IPS-18c (cell line): ENCODE measurements around the gene KRTAP9-6.
"Not testable (repeated sequence)": the region's sequence is repeated elsewhere in the genome, so short reads cannot be mapped to it uniquely, and the experiment has no call there.

ENCODE experiments used
- H3K4me3 ChIP-seq: 2 replicates; pipeline ENCODE4 v1.7.0; 2013; ENCODE audit warnings: low read depth, mild to moderate bottlenecking, low read length, moderate library complexity; ENCODE audit not compliant: insufficient read depth
- H3K9me3 ChIP-seq: one replicate; pipeline ENCODE4 v1.6.1; 2013; ENCODE audit warnings: mild to moderate bottlenecking, low read length, moderate library complexity; ENCODE audit not compliant: control insufficient read depth, insufficient read depth

Gene KRTAP9-6

DNA sequence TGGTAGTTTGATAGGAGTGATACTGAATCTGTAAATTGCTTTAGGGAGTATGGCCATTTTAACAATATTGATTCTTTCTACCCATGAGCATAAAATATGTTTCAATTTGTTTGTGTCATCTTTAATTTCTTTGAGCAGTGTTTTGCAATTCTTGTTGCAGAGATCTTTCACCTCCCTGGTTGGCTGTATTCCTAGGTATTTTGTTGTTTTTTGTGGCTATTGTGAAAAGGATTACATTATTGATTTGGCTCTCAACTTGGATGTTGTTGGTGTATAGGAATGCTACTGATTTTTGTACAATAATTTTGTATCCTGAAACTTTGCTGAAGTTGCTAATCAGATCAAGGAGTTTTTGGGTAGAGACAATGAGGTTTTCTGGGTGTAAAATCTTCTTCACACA, 6.8 kb upstream of the KRTAP9-6 start:
- H3K4me3 ChIP-seq: no peak overlapping the region

DNA sequence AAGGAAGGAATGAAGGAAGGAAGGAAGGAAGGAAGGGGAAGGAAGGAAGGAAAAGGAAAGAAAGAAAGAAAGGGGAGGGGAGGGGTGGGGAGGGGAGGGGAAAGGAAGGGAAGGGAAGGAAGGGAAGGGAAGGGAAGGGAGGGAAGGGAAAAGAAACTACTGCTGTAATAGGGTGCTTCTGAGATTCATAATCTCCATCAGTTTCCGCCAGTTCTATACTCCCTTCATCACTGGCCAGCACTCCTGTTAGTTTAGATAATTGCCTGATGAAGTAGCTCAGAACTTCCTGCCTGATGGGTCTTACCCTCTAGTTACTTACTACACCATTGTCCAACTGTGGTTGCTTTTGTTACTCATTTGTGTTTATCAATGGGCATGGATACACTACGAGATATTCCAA, 2.0 kb upstream of the KRTAP9-6 start:
- H3K4me3 ChIP-seq: no peak overlapping the region
- H3K9me3 ChIP-seq: no peaks in the 10 kb centered on the region

More for the DNA sequence above, 6.8 kb upstream of the KRTAP9-6 start:
- H3K9me3 ChIP-seq: peaks cover 2% of the 10 kb centered on the region

DNA sequence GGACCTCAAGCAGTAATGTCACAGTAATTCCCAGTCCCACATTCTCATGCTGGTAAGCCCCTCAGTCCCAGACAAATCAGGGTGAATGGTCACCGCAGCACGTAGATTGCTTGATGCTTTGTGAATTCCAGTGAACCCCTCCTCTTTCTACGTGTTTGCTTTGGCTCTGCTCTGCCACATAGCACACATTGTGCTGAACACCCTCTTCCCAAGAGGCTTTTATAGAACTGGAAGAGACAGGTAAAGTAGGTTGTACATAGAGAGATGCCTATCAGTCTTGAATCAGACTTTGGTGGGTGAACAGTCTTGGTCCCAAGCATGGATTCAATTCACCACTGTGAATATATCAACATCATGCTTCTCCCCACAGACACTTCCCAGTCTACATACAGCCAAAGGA, 579 bp upstream of the KRTAP9-6 start:
- H3K9me3 ChIP-seq: no peaks in the 10 kb centered on the region

DNA sequence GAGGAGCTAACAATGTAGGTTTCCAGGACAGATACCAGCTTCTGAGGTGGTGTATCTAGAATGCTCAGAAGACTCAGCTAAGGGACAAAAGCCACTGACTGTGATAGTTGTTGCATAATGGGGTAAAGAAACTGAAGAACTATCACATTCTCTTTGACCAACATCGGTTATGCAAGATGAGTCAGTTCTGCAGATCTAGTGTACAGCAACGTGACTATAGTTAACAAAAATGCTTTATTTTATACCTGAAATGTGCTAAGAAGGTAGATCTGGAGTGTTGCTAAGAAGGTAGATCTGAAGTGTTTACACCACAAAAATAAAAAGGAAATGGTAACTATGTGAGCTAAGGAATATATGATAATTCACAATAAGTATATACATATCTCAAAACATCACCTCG, 2.5 kb downstream of the KRTAP9-6 start:
- H3K9me3 ChIP-seq: no peaks in the 10 kb centered on the region
- H3K4me3 ChIP-seq: no peak overlapping the region

More for the DNA sequence above, 579 bp upstream of the KRTAP9-6 start:
- H3K4me3 ChIP-seq: no peak overlapping the region

DNA sequence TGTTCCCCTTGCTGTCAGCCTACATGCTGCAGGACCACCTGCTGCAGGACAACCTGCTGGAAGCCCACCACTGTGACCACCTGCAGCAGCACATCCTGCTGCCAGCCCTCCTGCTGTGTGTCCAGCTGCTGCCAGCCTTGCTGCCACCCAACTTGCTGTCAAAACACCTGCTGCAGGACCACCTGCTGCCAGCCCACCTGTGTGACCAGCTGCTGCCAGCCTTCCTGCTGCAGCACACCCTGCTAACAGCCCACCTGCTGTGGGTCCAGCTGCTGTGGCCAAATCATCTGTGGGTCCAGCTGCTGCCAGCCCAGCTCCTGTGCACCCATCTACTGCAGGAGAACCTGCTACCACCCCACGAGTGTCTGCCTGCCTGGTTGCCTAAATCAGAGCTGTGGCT, 6.1 kb downstream of the KRTAP9-6 start:
- not testable (repeated sequence) for H3K9me3 ChIP-seq, H3K4me3 ChIP-seq

DNA sequence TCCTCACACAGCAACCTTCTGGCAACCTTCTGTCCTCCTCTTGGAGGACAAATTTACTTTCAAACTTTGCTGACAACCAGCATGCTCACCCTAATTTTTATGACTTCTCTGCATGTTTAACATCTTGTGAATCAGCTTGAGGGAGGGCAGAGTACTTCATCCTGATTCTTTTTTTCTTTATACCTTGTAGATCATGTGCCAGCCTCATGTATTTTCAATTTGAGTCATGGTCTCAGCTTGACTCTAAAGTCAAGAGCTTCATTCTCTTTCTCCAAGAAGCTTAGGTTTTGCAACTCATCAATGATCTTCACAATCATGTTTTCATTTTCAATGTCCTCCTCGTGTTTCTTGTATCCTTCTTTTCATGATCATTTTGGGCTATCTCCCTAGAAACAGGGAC, 6.7 kb downstream of the KRTAP9-6 start:
- no peaks in the 10 kb centered on the region for H3K9me3 ChIP-seq
- H3K4me3 ChIP-seq: no peak overlapping the region

DNA sequence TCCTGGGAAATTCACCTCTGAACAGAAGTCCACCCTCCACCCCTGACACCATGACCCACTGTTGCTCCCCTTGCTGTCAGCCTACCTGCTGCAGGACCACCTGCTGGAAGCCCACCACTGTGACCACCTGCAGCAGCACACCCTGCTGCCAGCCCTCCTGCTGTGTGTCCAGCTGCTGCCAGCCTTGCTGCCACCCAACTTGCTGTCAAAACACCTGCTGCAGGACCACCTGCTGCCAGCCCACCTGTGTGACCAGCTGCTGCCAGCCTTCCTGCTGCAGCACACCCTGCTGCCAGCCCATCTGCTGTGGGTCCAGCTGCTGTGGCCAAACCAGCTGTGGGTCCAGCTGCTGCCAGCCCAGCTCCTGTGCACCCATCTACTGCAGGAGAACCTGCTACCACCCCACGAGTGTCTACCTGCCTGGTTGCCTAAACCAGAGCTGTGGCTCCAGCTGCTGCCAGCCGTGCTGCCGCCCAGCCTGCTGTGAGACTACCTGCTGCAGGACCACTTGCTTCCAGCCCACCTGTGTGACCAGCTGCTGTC, 10.5 kb downstream of the KRTAP9-6 start, which contains the start of gene KRTAP9-7:
Gene KRTAP9-7 (plus strand): TSS at position 51 of the 543 bp plus-strand sequence. CDS start 0 bp downstream, at position 51.
- H3K9me3 ChIP-seq, H3K4me3 ChIP-seq: not testable (repeated sequence)

DNA sequence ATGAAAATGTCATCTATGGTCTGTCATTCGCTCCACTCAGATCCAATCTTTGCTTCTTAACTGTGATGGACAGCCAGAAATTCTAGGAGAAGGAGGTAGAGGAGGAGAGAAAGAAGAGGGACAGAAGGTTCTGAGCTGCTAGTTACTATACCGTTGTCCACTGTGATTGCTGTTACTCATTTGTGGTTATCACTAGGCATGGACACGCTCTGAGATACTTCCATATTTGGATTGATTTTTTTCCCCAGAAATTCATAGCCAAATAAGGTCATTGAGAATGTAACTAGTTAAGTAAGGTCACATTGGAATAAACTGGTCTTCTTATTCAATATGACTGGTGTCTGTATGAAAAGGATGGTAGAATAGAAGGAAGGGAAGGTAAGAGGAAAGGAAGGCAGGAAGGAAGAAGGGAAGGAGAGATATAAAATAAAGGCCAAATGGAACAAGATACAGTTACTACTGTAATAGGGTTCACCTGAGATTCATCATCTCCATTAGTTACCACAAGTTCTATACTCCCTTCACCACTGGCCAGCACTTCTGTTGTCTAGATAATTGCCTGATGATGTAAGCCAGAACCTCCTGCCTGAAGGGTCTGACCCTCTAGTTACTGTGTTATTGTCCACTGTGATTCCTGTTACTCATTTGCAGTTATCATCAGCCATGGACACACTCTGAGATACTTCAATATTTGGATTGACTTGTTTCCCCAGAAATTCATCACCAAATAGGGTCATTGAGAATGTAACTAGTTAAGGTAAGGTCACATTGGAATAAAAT, 13.2 kb downstream of the KRTAP9-6 start:
- H3K9me3 ChIP-seq: no peaks in the 10 kb centered on the region
- no peak overlapping the region for H3K4me3 ChIP-seq

DNA sequence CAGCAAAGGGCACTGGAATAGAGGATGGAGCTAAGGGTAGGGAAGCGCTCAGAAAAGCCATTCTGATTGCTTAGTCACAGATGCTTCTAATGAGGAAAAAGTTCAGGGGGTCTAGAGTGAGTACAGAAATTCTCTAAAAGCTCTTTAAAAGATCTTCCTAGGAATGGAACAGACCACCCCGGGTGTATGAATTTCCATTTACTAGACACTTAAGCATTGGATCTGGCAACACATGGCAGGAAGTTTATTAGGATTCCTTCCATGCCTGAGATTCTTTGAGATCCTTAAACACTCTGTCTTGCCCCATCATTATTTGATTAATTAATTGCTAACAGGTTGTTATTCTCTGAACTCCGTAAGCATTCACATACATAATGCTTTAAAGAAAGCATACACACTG, 18.9 kb downstream of the KRTAP9-6 start:
- H3K4me3 ChIP-seq: no peak overlapping the region
- H3K9me3 ChIP-seq: no peaks in the 10 kb centered on the region

DNA sequence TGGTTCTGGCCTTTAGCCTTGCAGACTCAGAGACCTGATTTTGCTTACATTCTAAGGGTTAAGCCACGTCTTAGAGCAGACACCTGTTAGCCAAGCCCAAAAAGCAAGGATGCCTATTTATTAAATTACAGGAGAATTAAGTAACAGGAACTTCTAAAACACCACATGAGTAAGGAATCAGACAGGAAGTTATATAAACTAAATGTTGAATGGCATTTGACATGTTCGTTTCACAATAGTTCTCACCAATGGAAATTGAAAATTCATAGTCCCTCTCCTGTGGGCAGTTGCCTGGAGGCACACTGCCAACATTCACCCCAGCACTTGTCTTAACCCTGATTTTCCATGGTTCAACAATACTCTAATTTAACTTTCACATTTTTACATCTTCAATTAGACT, 19.4 kb downstream of the KRTAP9-6 start:
- no peaks in the 10 kb centered on the region for H3K9me3 ChIP-seq

DNA sequence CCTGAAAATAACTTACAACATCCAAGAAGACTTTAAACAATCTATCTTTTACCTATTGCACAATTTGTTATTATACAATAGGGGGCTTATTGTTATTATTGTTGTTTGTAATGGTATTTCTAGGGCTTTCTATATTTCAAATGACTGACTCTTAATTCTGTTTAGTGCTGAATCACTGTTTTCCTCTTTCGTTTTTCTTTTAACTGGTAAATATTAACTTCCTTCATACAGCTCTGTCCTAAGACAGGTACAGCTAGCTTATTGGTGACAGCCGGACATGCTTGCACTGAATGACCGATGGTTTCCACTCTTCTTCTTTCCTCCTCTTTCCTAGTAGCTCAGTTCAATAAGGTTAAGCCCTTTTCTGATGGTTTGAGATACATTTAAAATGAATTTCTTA, 21.9 kb downstream of the KRTAP9-6 start:
- no peaks in the 10 kb centered on the region for H3K9me3 ChIP-seq
- H3K4me3 ChIP-seq: no peak overlapping the region

More for the DNA sequence above, 19.4 kb downstream of the KRTAP9-6 start:
- no peak overlapping the region for H3K4me3 ChIP-seq

DNA sequence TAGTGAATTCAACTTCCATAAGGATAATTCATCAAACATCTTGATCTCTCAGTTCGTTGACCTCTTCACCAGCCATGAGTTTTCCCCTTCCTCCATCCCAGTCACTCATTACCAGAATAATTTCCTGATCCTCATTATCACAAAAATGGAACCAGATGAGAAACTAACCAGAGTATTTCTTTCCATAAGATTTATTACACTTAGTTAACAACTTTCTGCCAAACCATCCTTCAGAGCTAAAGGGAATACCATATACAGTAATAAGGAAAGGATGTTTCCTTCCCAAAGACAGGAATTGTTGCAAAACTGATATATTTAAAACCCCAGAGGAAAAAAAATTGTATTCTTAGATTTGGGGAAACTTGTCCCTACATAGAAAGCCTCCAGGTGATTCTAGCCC, 28.8 kb downstream of the KRTAP9-6 start:
- Histone ChIP-seq H3K9me3 (no peaks in the 10 kb centered on the region), H3K4me3 (no peak overlapping the region)

DNA sequence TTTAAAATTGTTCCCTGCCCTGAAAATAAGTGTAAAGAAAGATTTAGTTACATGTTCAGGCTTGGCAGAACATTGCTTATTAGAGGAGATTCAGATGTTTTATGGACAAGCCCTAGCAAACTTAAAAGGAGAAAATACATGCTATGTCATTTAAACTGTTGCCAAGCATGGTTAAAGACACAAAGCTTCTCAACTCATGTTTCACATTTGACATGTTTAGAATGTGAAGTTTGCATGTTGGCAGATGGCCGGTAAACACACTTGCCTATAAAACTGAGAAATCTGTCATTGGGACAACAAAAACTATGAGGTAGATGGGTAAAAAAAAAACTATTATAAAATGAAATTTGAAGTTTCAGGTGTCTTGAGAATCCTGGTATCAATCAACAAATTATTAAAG, 31.7 kb downstream of the KRTAP9-6 start:
- no peaks in the 10 kb centered on the region for H3K9me3 ChIP-seq
- H3K4me3 ChIP-seq: no peak overlapping the region

DNA sequence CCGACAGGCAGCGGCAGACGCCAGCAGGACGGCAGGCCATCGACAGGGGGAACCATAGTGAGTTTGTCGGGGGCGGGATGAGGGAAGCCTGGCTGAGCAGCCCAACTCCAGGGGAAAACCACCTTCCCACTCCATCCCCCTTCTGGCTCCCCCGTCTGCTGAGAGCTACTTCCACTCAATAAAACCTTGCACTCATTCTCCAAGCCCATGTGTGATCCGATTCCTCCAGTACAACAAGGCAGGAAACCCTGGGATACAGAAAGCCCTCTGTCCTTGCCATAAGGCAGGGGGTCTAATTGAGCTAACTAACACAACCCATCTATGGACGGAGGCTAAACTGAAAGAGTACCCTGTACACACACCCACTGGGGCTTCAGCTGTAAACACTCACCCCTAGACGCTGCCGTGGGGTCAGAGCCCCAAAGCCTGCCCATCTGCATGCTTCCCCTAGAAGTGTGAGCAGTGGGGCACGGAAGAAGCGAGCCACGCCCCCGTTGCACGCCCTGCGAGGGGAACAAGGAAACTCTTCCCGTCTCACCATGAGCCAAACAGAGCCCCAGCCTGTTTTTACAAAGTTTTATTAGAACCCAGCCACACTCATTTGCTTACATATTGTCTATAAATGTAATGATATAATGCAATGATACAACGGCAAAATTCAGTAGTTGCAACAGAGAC, 33.4 kb downstream of the KRTAP9-6 start:
- H3K4me3 ChIP-seq: no peak overlapping the region
- H3K9me3 ChIP-seq: no peaks in the 10 kb centered on the region

DNA sequence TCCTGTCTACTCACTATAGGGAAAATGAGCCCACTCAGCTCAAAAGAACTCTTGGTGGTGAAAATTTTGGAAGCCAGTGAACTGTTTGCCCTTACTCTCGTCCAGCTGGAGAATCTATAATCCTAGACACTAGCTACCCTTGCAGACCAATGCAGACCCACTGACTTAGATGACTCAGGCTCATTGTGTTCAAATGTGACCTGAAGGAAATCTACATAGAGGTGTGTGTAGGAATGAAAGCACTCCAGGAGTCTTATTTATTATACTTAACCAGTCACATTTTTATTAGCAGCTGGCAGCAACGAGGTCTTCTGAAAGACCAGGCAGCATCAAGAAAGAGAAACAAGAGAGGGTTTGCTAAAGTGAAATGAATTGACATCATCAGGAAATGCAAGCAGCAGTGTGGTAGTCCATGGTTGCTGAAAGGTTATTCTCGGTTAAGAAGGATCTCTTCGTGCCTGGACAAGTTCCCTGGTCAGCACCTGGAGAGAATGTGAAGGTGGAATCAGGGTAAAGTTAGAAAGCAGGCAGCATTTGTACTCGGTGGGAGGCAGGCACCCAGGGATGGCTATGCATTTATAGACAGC, 36.1 kb downstream of the KRTAP9-6 start:
- no peaks in the 10 kb centered on the region for H3K9me3 ChIP-seq

DNA sequence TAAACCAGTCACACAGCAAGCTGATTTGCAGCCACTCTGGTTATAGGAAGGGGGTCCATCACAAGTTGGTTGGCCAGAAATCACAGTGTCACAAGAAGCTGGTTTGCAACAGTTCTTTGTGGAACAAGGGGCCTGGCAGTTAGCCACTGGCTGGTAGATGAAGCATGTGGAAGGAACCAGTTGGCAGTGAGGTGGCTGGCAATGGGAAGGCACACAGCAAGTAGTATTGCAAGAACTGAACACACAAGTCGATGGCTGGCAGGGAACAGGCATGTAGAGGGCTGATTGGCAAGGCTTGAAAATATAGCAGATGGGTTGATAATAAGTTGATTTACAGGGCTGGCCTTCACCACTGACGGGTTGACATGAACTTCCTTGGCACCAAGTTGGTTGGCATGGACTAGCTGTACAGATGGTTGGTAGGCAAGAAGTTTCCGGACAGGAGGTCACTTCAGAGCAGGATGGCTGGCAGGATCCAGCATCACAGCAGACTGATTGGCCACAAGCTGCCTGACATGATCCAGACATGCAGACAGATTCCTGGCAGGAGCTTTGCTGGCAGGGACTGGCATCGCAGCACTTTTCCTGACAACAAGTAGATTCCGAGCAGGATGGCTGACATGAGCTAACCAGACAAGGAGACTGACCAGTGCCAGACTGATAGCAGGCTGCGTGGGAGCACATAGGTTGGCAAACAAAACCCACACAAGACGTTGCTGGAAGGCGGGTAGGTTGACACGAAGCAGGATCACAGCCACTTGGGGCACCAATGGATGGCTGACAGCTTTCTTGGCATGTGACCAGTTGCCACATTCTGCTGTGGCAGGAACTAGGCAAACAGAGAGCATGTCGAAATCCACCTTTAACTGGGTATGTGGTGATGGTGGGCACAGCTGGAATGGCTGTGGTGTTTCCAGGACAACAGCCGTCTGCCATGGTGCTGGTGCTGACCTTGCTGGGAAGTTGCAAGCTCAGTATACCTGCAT, 37.0 kb downstream of the KRTAP9-6 start, which contains the start of gene KRTAP29-1:
Gene KRTAP29-1 (minus strand): TSS at position 936 of the 986 bp plus-strand sequence. CDS start 0 bp downstream, at position 936.
- Histone ChIP-seq H3K9me3 (no peaks in the 10 kb centered on the region), H3K4me3 (no peak within 1 kb of the TSS)

More for the DNA sequence above, 36.1 kb downstream of the KRTAP9-6 start:
- H3K4me3 ChIP-seq: no peak overlapping the region

DNA sequence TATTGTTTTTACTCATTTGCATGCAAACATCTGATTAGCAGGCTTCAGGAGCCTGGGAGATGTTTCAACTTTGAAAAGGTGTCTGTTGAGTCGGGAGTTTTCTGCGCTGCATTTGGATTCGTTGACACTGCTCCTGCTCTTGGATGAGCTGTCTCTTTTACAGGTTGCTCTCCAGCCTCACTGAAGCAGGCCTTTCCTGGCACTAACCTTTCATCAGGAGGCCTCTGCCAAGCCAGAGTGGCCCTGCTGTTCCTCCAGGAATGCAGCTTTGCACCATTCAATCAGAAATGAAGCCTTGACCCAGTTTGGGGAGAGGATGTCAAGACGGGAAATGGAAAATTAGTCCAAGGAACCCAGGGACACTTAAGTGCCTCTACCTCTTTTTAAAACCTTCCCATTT, 37.8 kb downstream of the KRTAP9-6 start:
- H3K4me3 ChIP-seq: no peak overlapping the region
- no peaks in the 10 kb centered on the region for H3K9me3 ChIP-seq
